ENCODE results near the gene OLFML1. TPM values are rescaled to one million over a fixed set of nuclear protein-coding genes. Genes with fewer than 3 reads are reported as not detected.

OLFML1 gene
- total RNA-seq, 2 donors from 2014 or later = not detected

DNA sequence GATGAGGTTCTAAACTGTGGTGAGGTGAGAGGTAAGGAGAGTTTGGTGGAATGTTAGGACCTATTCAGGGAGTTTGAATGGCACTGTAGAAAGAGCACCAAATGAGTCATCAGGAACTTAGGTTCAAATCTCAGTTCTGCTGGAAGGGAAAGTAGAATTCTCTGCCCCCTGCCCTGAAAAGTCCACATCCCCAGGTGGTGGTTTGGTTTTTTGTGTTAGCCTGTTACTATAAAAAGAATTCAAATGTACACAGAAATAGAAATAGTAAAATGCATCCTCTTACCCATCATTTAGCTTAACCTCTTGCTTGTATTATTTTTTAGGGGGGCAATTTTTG lies 48.7 kb downstream of the OLFML1 start:
- Mint-ChIP-seq H3K27ac (peak overlapping the region; percentile 79), H3K4me1 (peaks cover 54% of the 10 kb centered on the region), H3K36me3 (ENCODE audit: low read depth) (peaks cover 9% of the 10 kb centered on the region), H3K4me3 (no peak overlapping the region), H3K27me3 (no peaks in the 10 kb centered on the region)
- ATAC-seq (no peak), DNase-seq (no peak)
- no peaks in the 10 kb centered on the region for H3K9me3 ChIP-seq (ENCODE audit: control insufficient read depth, low read length, poor library complexity, severe bottlenecking)

DNA sequence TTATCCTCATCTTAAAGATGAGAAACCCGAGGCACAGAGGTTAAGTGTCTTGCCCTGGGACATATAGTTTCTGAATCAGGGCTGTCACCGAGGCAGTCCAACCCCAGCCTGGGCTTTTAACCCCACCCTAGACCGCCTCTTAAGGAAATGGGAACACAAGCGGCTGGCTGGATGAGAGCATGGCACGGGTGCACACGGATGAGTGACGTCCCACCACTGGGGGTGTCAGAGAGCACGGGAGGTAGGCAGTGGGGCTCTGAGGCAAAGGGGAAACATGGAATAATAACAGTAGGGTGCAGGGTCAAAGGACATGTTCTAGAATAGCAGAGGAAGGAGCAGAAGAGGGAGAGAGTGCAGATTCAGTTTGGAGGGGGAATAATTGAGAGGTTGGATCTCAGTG lies 50.8 kb downstream of the OLFML1 start:
- Mint-ChIP-seq H3K27ac (peak overlapping the region; percentile 85), H3K36me3 (ENCODE audit: low read depth) (peaks cover 9% of the 10 kb centered on the region), H3K4me3 (peak overlapping the region; percentile 13), H3K27me3 (no peaks in the 10 kb centered on the region), H3K4me1 (peaks cover 63% of the 10 kb centered on the region)
- ATAC-seq (peak; percentile 47), DNase-seq (no peak)
- no peaks in the 10 kb centered on the region for H3K9me3 ChIP-seq (ENCODE audit: control insufficient read depth, low read length, poor library complexity, severe bottlenecking)

DNA sequence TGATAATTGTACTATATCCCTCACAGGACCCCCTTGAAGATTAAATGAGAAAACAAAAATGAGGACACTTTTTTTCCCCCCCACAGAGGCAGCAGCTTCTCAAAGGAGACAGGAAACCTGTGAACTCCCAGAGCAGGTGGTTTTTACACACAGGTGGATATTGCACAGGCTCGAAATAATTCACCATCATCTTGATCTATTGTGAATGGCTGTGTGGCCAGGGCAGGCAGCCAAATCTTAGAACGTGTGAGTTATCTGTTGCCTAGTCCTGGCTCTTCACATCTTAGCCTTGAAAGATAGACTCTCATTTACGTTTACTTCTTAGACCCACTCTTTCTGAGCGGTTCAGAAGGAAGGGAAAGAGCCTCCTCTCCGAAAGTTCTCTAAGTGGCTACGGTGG lies 52.0 kb downstream of the OLFML1 start:
- Mint-ChIP-seq H3K27me3 (no peaks in the 10 kb centered on the region), H3K27ac (peak overlapping the region; percentile 85), H3K36me3 (ENCODE audit: low read depth) (peaks cover 7% of the 10 kb centered on the region), H3K4me1 (peaks cover 67% of the 10 kb centered on the region), H3K4me3 (no peak overlapping the region)
- ATAC-seq = peak; percentile 42
- no peak for DNase-seq
- no peaks in the 10 kb centered on the region for H3K9me3 ChIP-seq (ENCODE audit: control insufficient read depth, low read length, poor library complexity, severe bottlenecking)

DNA sequence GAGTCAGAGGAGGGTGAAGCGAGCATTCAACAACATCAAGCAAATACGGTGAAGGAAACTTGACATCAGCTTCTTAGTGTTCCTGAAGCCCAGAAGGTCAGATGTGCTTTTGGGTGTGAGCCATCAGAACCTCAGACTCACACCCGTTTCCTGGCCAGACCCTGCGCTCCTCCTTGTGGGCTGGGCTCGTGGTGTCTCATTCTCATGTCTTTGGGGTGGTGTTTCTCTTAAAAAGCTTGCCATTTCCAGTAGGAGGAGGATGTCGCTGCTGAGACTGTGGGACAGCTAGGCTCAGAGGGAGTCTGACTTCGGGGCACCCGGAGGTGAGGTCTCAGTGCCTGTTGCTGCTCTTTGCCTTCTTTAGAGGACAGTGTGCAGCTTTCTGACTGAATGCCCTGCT lies 52.7 kb downstream of the OLFML1 start:
- H3K9me3 ChIP-seq (ENCODE audit: control insufficient read depth, low read length, poor library complexity, severe bottlenecking) = no peaks in the 10 kb centered on the region
- H3K27ac Mint-ChIP-seq = peak overlapping the region; percentile 85
- DNase-seq (no peak), ATAC-seq (peak; percentile 66)
- peaks cover 74% of the 10 kb centered on the region for H3K4me1 Mint-ChIP-seq
- H3K27me3 Mint-ChIP-seq = no peaks in the 10 kb centered on the region
- H3K4me3 Mint-ChIP-seq = peak overlapping the region; percentile 88
- peaks cover 7% of the 10 kb centered on the region for H3K36me3 Mint-ChIP-seq (ENCODE audit: low read depth)

DNA sequence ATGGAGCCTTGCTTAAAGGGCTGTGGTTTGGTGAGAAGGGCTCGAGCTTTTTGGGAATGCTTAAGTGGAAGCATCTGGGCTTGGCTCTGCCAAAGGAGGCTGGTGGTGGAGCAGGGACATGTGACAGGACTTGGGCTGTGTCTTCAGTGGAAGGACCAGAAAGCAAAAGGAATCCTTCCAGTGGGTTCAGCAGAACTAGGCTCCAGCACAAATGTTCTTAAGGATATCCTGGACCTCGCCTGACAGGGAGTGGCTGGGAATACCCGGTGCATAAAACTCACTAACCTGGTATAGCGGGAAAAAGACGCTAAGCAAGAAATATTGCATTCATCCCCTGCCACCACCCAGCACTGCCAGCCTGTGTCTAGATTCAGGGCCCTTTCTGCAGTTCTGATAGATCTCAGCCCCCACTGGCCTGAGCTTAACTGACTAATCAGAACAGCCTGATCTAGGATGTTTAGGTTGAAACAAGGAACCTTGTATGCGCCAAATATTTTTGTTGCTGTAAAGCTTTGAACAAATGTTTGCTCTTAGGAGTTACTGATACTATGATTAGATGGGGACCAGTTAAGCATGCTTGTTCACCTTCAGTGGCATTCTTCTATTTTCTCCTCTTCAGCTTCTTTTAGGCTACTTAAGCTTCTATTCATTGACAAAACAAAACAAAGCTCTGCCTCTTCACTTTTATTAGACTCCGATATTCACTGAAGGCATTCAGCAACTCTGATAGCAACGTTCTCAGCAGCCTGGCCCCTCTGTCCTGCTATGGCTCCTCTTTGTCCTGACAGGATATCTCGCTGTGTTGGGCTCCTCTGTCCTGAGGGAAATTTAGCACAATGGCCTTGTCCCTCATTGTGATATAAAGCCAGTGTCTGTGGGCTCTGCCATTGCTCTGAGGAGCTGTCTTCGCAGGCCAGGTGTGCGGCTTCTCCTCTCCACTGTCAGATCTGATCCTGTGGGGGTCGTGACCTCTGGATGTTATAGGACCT lies 53.5 kb downstream of the OLFML1 start:
- DNase-seq = no peak
- H3K36me3 Mint-ChIP-seq (ENCODE audit: low read depth) = peaks cover 4% of the 10 kb centered on the region
- H3K4me3 Mint-ChIP-seq = peak overlapping the region; percentile 88
- H3K27ac Mint-ChIP-seq = peak overlapping the region; percentile 85
- H3K27me3 Mint-ChIP-seq = no peaks in the 10 kb centered on the region
- H3K9me3 ChIP-seq (ENCODE audit: control insufficient read depth, low read length, poor library complexity, severe bottlenecking) = no peaks in the 10 kb centered on the region
- peaks cover 75% of the 10 kb centered on the region for H3K4me1 Mint-ChIP-seq
- no peak for ATAC-seq

DNA sequence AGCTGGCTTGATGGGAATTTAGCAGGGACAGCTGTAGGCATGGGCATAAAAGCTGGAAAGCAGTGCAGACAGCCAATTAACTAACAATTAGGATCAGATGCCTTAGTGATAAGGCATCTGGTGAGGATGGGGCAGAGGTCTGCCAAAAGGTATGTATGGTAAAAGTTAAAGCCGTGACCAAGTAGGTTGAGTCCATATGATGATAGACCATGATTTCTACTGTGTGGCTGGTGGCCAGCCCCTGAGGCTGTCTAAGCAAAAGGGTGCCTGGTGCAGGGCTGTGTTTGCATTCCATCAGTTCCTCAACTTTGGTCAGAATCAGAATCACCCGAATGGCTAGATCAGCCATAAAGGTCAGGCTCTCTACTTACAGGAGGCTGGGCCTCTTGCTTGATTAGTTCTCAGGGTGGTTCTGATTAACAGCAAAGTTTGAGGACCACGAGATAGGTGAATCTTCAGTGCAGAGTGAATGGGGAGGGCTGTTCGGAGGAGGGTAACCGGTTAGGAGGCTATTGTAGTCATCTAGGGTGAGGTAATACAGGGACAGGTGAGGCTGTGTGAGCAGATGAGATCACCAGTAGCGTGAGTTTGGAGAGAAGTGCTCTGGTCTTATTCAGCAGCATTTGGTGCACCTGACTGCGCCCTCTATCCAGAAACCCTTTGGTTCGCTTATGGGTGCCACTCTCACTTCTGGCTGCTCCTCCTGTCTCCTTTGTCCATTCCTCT lies 55.7 kb downstream of the OLFML1 start:
- ATAC-seq = no peak
- H3K4me3 Mint-ChIP-seq = no peak overlapping the region
- no peaks in the 10 kb centered on the region for H3K27me3 Mint-ChIP-seq
- H3K4me1 Mint-ChIP-seq = peaks cover 68% of the 10 kb centered on the region
- no peak for DNase-seq
- H3K9me3 ChIP-seq (ENCODE audit: control insufficient read depth, low read length, poor library complexity, severe bottlenecking) = no peaks in the 10 kb centered on the region
- peak overlapping the region; percentile 85 for H3K27ac Mint-ChIP-seq
- H3K36me3 Mint-ChIP-seq (ENCODE audit: low read depth) = peaks cover 4% of the 10 kb centered on the region

DNA sequence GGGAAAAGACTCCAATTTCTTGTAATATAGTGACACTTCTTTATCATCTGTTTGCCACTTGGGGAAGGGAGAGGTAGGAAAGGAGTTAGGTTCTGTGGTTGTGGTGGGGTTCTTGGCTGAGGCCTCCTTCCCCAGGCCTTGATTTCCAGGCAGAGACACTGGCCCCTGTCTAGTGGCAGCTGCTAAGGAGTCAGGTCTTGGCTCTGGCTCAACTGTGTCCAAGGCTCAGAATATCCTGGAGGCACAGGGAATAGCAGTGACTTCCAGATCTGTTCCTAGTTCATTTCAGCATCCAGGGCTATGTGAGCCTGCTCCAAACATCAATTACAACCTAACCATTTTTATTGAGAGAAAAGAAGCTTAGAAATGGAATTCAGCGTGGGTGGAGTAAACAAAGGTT lies 58.0 kb downstream of the OLFML1 start:
- no peak for ATAC-seq
- H3K4me3 Mint-ChIP-seq = no peak overlapping the region
- H3K4me1 Mint-ChIP-seq = peaks cover 58% of the 10 kb centered on the region
- no peak for DNase-seq
- no peaks in the 10 kb centered on the region for H3K9me3 ChIP-seq (ENCODE audit: control insufficient read depth, low read length, poor library complexity, severe bottlenecking)
- peaks cover 5% of the 10 kb centered on the region for H3K36me3 Mint-ChIP-seq (ENCODE audit: low read depth)
- H3K27ac Mint-ChIP-seq = no peak overlapping the region
- no peaks in the 10 kb centered on the region for H3K27me3 Mint-ChIP-seq

DNA sequence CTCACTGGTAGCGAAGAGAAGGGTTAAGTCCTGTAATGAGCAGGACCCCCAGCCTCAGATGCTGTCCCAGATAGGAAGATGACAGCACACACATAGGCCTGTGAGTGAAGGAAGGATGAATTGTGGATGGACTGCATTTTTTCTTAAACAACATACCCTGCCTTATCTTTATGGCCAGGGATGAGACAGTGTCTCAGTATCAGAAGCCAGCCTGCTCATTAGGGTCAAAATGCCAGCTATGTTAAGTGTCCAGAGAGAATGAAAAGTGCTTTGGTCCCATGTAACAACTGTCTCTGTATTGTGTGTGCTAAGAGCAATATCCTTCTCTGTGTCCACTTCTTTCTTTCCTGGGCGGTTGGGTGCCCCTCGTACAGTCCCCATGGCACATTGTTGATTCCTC lies 58.7 kb downstream of the OLFML1 start:
- ATAC-seq (no peak), DNase-seq (no peak)
- Mint-ChIP-seq H3K36me3 (ENCODE audit: low read depth) (peaks cover 5% of the 10 kb centered on the region), H3K27me3 (no peaks in the 10 kb centered on the region), H3K4me3 (no peak overlapping the region), H3K4me1 (peaks cover 59% of the 10 kb centered on the region), H3K27ac (no peak overlapping the region)
- H3K9me3 ChIP-seq (ENCODE audit: control insufficient read depth, low read length, poor library complexity, severe bottlenecking) = no peaks in the 10 kb centered on the region

DNA sequence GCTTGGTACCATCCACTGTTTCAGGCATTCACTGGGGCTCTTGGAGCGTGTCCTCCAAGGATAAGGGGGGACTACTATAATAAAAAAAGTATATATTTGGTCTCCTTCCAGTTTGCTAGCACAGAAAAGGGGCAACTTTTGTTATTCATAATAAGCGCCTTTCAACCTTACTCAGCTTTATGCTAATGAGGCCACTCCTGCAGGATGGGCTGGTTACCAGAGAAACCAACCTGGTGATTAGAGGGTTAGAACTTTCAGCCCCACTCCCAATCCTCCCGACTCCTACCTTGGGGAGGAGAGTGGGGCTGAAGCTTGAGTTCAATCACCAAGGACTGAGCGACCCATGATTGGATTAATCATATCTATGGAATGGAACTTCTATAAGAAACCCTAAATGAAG lies 60.3 kb downstream of the OLFML1 start:
- no peak overlapping the region for H3K27ac Mint-ChIP-seq
- H3K4me3 Mint-ChIP-seq = no peak overlapping the region
- peaks cover 10% of the 10 kb centered on the region for H3K36me3 Mint-ChIP-seq (ENCODE audit: low read depth)
- no peaks in the 10 kb centered on the region for H3K27me3 Mint-ChIP-seq
- DNase-seq (no peak), ATAC-seq (no peak)
- peaks cover 49% of the 10 kb centered on the region for H3K4me1 Mint-ChIP-seq
- no peaks in the 10 kb centered on the region for H3K9me3 ChIP-seq (ENCODE audit: control insufficient read depth, low read length, poor library complexity, severe bottlenecking)

DNA sequence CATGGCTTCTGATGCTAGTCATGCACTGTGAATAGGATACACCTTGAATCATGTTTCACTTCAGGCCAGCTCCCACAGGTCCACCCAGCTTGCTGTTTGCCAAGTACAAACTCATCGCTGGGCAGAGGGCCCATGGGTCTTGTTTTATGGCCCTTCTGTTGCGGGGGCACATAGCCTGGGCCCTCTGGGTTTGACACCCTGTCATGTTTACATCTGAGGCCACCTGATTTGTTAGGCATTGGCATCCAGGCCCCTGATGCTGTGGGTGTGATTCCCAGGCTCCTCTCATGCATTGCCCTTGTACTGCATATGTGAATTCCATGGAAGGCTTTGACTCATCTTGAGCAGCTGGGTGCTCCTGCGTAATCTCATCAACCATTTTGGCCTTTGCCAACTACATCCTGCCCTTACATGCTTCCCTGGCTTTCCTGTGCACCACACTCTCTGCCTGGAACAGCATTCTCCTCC lies 61.1 kb downstream of the OLFML1 start:
- DNase-seq (no peak), ATAC-seq (no peak)
- H3K4me3 Mint-ChIP-seq = peak overlapping the region; percentile 47
- peaks cover 44% of the 10 kb centered on the region for H3K4me1 Mint-ChIP-seq
- peaks cover 10% of the 10 kb centered on the region for H3K36me3 Mint-ChIP-seq (ENCODE audit: low read depth)
- no peaks in the 10 kb centered on the region for H3K9me3 ChIP-seq (ENCODE audit: control insufficient read depth, low read length, poor library complexity, severe bottlenecking)
- no peaks in the 10 kb centered on the region for H3K27me3 Mint-ChIP-seq
- H3K27ac Mint-ChIP-seq = no peak overlapping the region

DNA sequence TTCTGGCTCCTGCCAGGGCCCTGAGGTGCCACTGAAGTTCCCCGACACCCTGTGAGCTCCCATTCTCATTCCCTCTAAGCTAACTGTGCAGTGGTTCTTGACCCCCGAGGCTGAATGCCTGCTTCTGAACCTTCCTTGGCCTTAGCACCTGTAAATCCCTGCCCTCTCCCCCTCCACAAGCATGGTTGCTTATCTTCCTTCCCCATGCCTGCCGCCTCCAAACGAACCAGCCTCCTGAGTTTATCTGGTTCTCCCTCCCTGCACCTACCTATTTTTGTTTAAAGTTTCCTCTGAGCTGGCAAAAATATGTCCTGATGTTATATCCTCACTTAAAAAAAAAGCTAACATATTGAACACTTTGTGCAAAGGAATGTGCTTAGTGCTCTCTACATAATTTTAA lies 62.4 kb downstream of the OLFML1 start:
- Mint-ChIP-seq H3K4me1 (peaks cover 37% of the 10 kb centered on the region), H3K4me3 (no peak overlapping the region), H3K27me3 (no peaks in the 10 kb centered on the region), H3K27ac (no peak overlapping the region), H3K36me3 (ENCODE audit: low read depth) (peaks cover 10% of the 10 kb centered on the region)
- H3K9me3 ChIP-seq (ENCODE audit: control insufficient read depth, low read length, poor library complexity, severe bottlenecking) = no peaks in the 10 kb centered on the region
- DNase-seq = no peak
- ATAC-seq = no peak

DNA sequence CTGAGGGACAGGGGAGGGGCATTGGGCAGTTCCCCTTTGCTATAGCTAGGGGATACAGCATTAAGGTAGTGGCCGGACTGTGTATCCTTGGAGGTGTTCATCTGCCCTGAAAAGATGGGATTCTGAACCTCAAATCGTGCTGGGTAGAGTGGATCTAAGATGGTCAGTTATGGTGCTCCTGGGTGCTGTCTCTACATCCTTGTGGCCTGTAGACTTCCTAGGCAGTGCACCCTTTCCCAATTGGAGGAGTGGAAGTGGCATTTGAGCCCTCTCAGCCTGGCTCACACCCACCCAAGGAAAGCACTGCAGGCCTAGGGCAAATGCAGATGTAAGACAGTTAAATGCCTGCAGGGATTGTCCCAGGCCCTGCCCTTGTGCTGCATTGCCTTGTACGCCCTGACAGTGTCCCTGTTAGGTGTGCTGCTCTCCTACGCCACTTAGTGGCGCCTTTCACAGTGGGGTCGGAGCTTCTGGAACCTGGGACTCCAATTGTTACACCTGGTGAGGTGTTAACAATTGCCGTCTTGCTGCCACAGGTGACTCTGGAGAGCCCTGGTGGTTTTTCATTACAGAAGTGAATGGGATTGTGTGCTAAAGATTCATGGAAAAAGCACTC lies 63.5 kb downstream of the OLFML1 start:
- Mint-ChIP-seq H3K27ac (peak overlapping the region; percentile 37), H3K4me3 (no peak overlapping the region), H3K36me3 (ENCODE audit: low read depth) (peaks cover 10% of the 10 kb centered on the region), H3K4me1 (peaks cover 32% of the 10 kb centered on the region), H3K27me3 (no peaks in the 10 kb centered on the region)
- DNase-seq (no peak), ATAC-seq (peak; percentile 86)
- H3K9me3 ChIP-seq (ENCODE audit: control insufficient read depth, low read length, poor library complexity, severe bottlenecking) = no peaks in the 10 kb centered on the region

DNA sequence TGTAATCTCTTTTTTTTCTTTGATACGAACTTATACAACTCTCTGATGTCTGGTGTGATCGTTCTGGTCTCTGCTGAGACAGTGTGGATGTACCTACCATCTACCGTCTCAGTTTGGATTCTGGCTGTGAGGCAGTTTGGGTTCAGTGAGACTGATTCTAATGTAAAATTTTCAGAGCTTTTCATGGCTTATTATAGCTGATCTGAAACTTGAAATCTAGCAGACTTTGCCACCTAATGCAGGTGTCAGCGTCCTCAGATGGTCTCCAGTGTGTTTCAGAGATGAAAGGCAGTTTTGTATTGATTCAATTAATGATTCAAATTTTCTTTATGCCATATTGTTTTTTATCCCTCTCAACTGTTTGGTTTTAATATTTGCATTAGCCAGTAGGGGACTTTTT lies 64.4 kb downstream of the OLFML1 start:
- H3K9me3 ChIP-seq (ENCODE audit: control insufficient read depth, low read length, poor library complexity, severe bottlenecking) = no peaks in the 10 kb centered on the region
- no peak for DNase-seq

More for the DNA sequence above, 64.4 kb downstream of the OLFML1 start:
- Mint-ChIP-seq H3K27me3 (no peaks in the 10 kb centered on the region), H3K36me3 (ENCODE audit: low read depth) (peaks cover 9% of the 10 kb centered on the region), H3K27ac (peak overlapping the region; percentile 37), H3K4me1 (peaks cover 29% of the 10 kb centered on the region), H3K4me3 (no peak overlapping the region)
- ATAC-seq = no peak

Data from T-helper 17 cell (primary cell).